HEK293 (cell line): Measurements from ENCODE around the gene DNER.
A peak's percentile ranks its signal among the peaks of the same experiment; 100 is the strongest.

ENCODE experiments used
- CTCF ChIA-PET: fragments of 350-600 bp; formaldehyde crosslinking; extraction: SDS; loops from one replicate; lab custom pipeline; 2021; ENCODE audit warnings: antibody characterized with exemption; lab: Yijun Ruan, JAX
- POLR2A ChIA-PET: fragments of 300-600 bp; formaldehyde crosslinking; extraction: SDS; loops from one replicate; lab custom pipeline; 2020; ENCODE audit warnings: antibody characterized with exemption, inconsistent platforms; lab: Yijun Ruan, JAX
- H3K27ac ChIP-seq: fragments of 200-500 bp; sonication (Bioruptor generic); 2 replicates; pipeline ENCODE4 v1.5.1; 2014; ENCODE audit warnings: low read depth, low read length, control low read depth, inconsistent platforms; ENCODE audit errors: extremely low read depth
- H3K36me3 ChIP-seq, 2 experiments: fragments of 200-500 bp in 1 of 2; sonication (Bioruptor generic) in 1 of 2; 1 replicate in 1 of 2; 2 replicates in 1 of 2; pipeline ENCODE4 v1.5.1; 2014 to 2017; ENCODE audit warnings: inconsistent platforms in 2 of 2, low read length in 2 of 2; ENCODE audit not compliant: control insufficient read depth in 2 of 2, insufficient read depth in 1 of 2
- H3K4me1 ChIP-seq: fragments of 200-500 bp; sonication (Bioruptor generic); 2 replicates; pipeline ENCODE4 v1.5.1; 2014; ENCODE audit warnings: mild to moderate bottlenecking, low read length, inconsistent platforms; ENCODE audit not compliant: control insufficient read depth, insufficient read depth
- H3K4me3 ChIP-seq: 2 replicates; pipeline ENCODE4 v1.5.1; 2011; ENCODE audit warnings: low read depth, mild to moderate bottlenecking, control low read depth, low read length, moderate library complexity
- H3K9me3 ChIP-seq: fragments of 200-500 bp; sonication (Bioruptor generic); 2 replicates; pipeline ENCODE4 v1.5.1; 2014; ENCODE audit warnings: low read depth, low read length, inconsistent platforms; ENCODE audit not compliant: control insufficient read depth, insufficient read depth
- ATF2 ChIP-seq: fragments of 450-650 bp; formaldehyde crosslinking; IDR thresholded peaks from 2 replicates; pipeline ENCODE4 v1.5.1; 2016; ENCODE audit warnings: missing biosample characterization, missing genetic modification characterization, low read depth
- KLF1 ChIP-seq: fragments of 450-650 bp; formaldehyde crosslinking; IDR thresholded peaks from 2 replicates; pipeline ENCODE4 v1.5.1; 2016; ENCODE audit warnings: missing biosample characterization, missing genetic modification characterization
- KLF7 ChIP-seq: fragments of 450-650 bp; formaldehyde crosslinking; IDR thresholded peaks from 2 replicates; pipeline ENCODE4 v1.5.1; 2016; ENCODE audit warnings: missing biosample characterization, missing genetic modification characterization, borderline replicate concordance
- TSHZ1 ChIP-seq: fragments of 450-650 bp; formaldehyde crosslinking; IDR thresholded peaks from 2 replicates; pipeline ENCODE4 v1.5.1; 2016; ENCODE audit warnings: missing biosample characterization, missing genetic modification characterization, borderline replicate concordance
- ZBTB21 ChIP-seq: fragments of 450-650 bp; formaldehyde crosslinking; IDR thresholded peaks from 2 replicates; pipeline ENCODE4 v1.5.1; 2017; ENCODE audit warnings: missing biosample characterization, missing genetic modification characterization
- ZEB2 ChIP-seq: fragments of 450-650 bp; formaldehyde crosslinking; IDR thresholded peaks from 2 replicates; pipeline ENCODE4 v1.5.1; 2016; ENCODE audit warnings: missing biosample characterization, missing genetic modification characterization
- ZNF16 ChIP-seq: fragments of 450-650 bp; formaldehyde crosslinking; IDR thresholded peaks from 2 replicates; pipeline ENCODE4 v1.5.1; 2016; ENCODE audit warnings: low read depth, missing biosample characterization, missing genetic modification characterization
- ZNF292 ChIP-seq: fragments of 450-650 bp; formaldehyde crosslinking; IDR thresholded peaks from 2 replicates; pipeline ENCODE4 v1.5.1; 2016; ENCODE audit warnings: low read depth, missing biosample characterization, missing genetic modification characterization, borderline replicate concordance
- ZNF394 ChIP-seq: fragments of 450-650 bp; formaldehyde crosslinking; IDR thresholded peaks from 2 replicates; pipeline ENCODE4 v1.5.1; 2016; ENCODE audit warnings: missing biosample characterization, missing genetic modification characterization, mild to moderate bottlenecking, moderate library complexity, borderline replicate concordance
- ZNF423 ChIP-seq: fragments of 450-650 bp; formaldehyde crosslinking; IDR thresholded peaks from 2 replicates; pipeline ENCODE4 v1.5.1; 2016; ENCODE audit warnings: missing biosample characterization, missing genetic modification characterization
- ZNF449 ChIP-seq: fragments of 450-650 bp; formaldehyde crosslinking; IDR thresholded peaks from 2 replicates; pipeline ENCODE4 v1.5.1; 2017; ENCODE audit warnings: missing biosample characterization, mild to moderate bottlenecking, missing genetic modification characterization, moderate library complexity
- ZNF48 ChIP-seq: fragments of 450-650 bp; formaldehyde crosslinking; IDR thresholded peaks from 2 replicates; pipeline ENCODE4 v1.5.1; 2016; ENCODE audit warnings: missing biosample characterization, missing genetic modification characterization
- ZNF623 ChIP-seq: fragments of 450-650 bp; formaldehyde crosslinking; IDR thresholded peaks from 2 replicates; pipeline ENCODE4 v1.5.1; 2016; ENCODE audit warnings: missing biosample characterization, missing genetic modification characterization
- ZNF639 ChIP-seq: fragments of 450-650 bp; formaldehyde crosslinking; IDR thresholded peaks from 2 replicates; pipeline ENCODE4 v1.5.1; 2016; ENCODE audit warnings: missing biosample characterization, missing genetic modification characterization
- ZNF645 ChIP-seq: fragments of 450-650 bp; formaldehyde crosslinking; IDR thresholded peaks from 2 replicates; pipeline ENCODE4; 2016; ENCODE audit warnings: missing biosample characterization, missing genetic modification characterization

DNER gene

GRCh38 chr2:229426464-229426863 is 287.9 kb downstream of the DNER start (continued):
- no peak for TF ChIP-seq ZNF645

- ChIA-PET CTCF (no interaction called here), POLR2A (no interaction called here)
- H3K36me3 ChIP-seq = no peaks in the 10 kb centered on the region
- H3K9me3 ChIP-seq = no peaks in the 10 kb centered on the region
- no peak for TF ChIP-seq ZNF394 (tag by site-specific recombination)
- no peak for TF ChIP-seq ZNF292
- no peaks in the 10 kb centered on the region for H3K4me1 ChIP-seq
- H3K27ac ChIP-seq = no peak overlapping the region
- H3K4me3 ChIP-seq = no peak overlapping the region
Observed at GRCh38 chr2:229425598-229425997, 288.8 kb downstream of the DNER start.

- Histone ChIP-seq H3K27ac (no peak overlapping the region), H3K9me3 (no peaks in the 10 kb centered on the region), H3K4me1 (peaks cover 3% of the 10 kb centered on the region), H3K4me3 (no peak overlapping the region), H3K36me3 (no peaks in the 10 kb centered on the region)
- CTCF ChIA-PET = interaction anchor here (1.7 kb wide), 1 partner anchor 10 kb away, joined by 4 read pairs; no protein-coding TSS in a partner anchor
- POLR2A ChIA-PET = no interaction called here
- no peak for TF ChIP-seq ZNF16 (tag by site-specific recombination)
- no peak for TF ChIP-seq ZNF639 (tag by site-specific recombination)
- no peak for TF ChIP-seq ZNF48 (tag by site-specific recombination)
- TF ChIP-seq ZNF449 (tag by site-specific recombination) = no peak
- TF ChIP-seq ZBTB21 (tag by site-specific recombination) = no peak
Observed at GRCh38 chr2:229422063-229422462, 292.3 kb downstream of the DNER start.

GRCh38 chr2:229419158-229419557 is 295.2 kb downstream of the DNER start:
- H3K4me1 ChIP-seq = peaks cover 3% of the 10 kb centered on the region
- no peak for TF ChIP-seq KLF1 (tag by site-specific recombination)
- POLR2A ChIA-PET = no interaction called here
- H3K4me3 ChIP-seq = no peak overlapping the region
- no peak overlapping the region for H3K27ac ChIP-seq
- CTCF ChIA-PET = no interaction called here
- no peaks in the 10 kb centered on the region for H3K9me3 ChIP-seq
- H3K36me3 ChIP-seq = no peaks in the 10 kb centered on the region

GRCh38 chr2:229417916-229418315 is 296.4 kb downstream of the DNER start:
- ChIA-PET CTCF (no interaction called here), POLR2A (no interaction called here)
- H3K4me3 ChIP-seq = no peak overlapping the region
- peaks cover 3% of the 10 kb centered on the region for H3K4me1 ChIP-seq
- no peaks in the 10 kb centered on the region for H3K36me3 ChIP-seq
- H3K27ac ChIP-seq = no peak overlapping the region
- no peaks in the 10 kb centered on the region for H3K9me3 ChIP-seq
- TF ChIP-seq ZNF423 (tag by site-specific recombination) (no peak), ZEB2 (no peak), ZNF623 (tag by site-specific recombination) (no peak), ATF2 (tag by site-specific recombination) (peak; percentile 46; the same call in 1 of the 2 replicates), KLF7 (tag by site-specific recombination) (no peak), TSHZ1 (tag by site-specific recombination) (no peak)
- TF ChIP-seq, all 188 proteins: peak for 1
